NT2/D1 (cell line): ENCODE measurements around the gene MED20.

Experiments
- DNase-seq: peaks from one replicate; pipeline ENCODE4 v3.0.0-alpha.2; 2011; ENCODE audit warnings: low read depth, low spot score
- H3K27me3 ChIP-seq: 2 replicates; pipeline ENCODE4 v1.6.0; 2011; ENCODE audit warnings: mild to moderate bottlenecking; ENCODE audit not compliant: insufficient read length, insufficient read depth
- H3K36me3 ChIP-seq: 2 replicates; pipeline ENCODE4 v1.6.1; 2011; ENCODE audit warnings: mild to moderate bottlenecking, low read length, mixed read lengths; ENCODE audit not compliant: insufficient read depth, insufficient read length
- H3K4me1 ChIP-seq: 2 replicates; pipeline ENCODE4 v1.5.1; 2011; ENCODE audit not compliant: insufficient read depth, insufficient read length
- H3K4me3 ChIP-seq: 2 replicates; pipeline ENCODE4 v1.5.1; 2011; ENCODE audit warnings: low read depth; ENCODE audit not compliant: insufficient read length
- H3K9ac ChIP-seq: 2 replicates; pipeline ENCODE4 v1.6.0; 2011; ENCODE audit warnings: low read depth; ENCODE audit not compliant: insufficient read length
- H3K9me3 ChIP-seq: 2 replicates; pipeline ENCODE4 v1.5.1; 2011; ENCODE audit warnings: mild to moderate bottlenecking, low read length; ENCODE audit not compliant: insufficient read depth
- SUZ12 ChIP-seq: IDR thresholded peaks from 2 replicates; pipeline ENCODE4 v1.6.1; 2011; ENCODE audit not compliant: insufficient read length, insufficient read depth; ENCODE audit errors: extremely low read depth
- YY1 ChIP-seq: IDR thresholded peaks from 2 replicates; pipeline ENCODE4 v1.6.1; 2011; ENCODE audit not compliant: insufficient read length, insufficient read depth
- ZNF274 ChIP-seq: IDR thresholded peaks from 2 replicates; pipeline ENCODE4 v1.6.1; 2011; ENCODE audit warnings: mild to moderate bottlenecking, low read depth, low read length

Gene MED20

GRCh38 chr6:41858703-41859102 is 62.2 kb downstream of the MED20 start:
- Histone ChIP-seq H3K27me3 (no peaks in the 10 kb centered on the region), H3K36me3 (no peaks in the 10 kb centered on the region), H3K4me3 (no peak overlapping the region), H3K9ac (no peak overlapping the region), H3K9me3 (no peaks in the 10 kb centered on the region), H3K4me1 (no peaks in the 10 kb centered on the region)
- DNase-seq = no peak
- no peak for TF ChIP-seq ZNF274
- TF ChIP-seq SUZ12 = no peak
- TF ChIP-seq YY1 = no peak
